ENCODE results near the gene KIAA1328.

KIAA1328 gene

GRCh38 chr18:37249171-37249886, 420.4 kb downstream of the KIAA1328 start:
- no peak for DNase-seq (ENCODE audit: low read depth)
- TF ChIP-seq, protein P1, sequence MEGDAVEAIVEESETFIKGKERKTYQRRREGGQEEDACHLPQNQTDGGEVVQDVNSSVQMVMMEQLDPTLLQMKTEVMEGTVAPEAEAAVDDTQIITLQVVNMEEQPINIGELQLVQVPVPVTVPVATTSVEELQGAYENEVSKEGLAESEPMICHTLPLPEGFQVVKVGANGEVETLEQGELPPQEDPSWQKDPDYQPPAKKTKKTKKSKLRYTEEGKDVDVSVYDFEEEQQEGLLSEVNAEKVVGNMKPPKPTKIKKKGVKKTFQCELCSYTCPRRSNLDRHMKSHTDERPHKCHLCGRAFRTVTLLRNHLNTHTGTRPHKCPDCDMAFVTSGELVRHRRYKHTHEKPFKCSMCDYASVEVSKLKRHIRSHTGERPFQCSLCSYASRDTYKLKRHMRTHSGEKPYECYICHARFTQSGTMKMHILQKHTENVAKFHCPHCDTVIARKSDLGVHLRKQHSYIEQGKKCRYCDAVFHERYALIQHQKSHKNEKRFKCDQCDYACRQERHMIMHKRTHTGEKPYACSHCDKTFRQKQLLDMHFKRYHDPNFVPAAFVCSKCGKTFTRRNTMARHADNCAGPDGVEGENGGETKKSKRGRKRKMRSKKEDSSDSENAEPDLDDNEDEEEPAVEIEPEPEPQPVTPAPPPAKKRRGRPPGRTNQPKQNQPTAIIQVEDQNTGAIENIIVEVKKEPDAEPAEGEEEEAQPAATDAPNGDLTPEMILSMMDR (IDR thresholded peaks at IDR 0.05; ENCODE audit: insufficient read depth, low read depth, low read length, missing control alignments): no peak
- no peak overlapping the region for H3K4me3 ChIP-seq (ENCODE audit: low read length)

- no peak for DNase-seq (ENCODE audit: low read depth)
- H3K4me3 ChIP-seq (ENCODE audit: low read length): no peak overlapping the region
- TF ChIP-seq, protein P1 (IDR thresholded peaks at IDR 0.05; ENCODE audit: insufficient read depth, low read depth, low read length, missing control alignments): no peak
These were observed 421.1 kb downstream of the KIAA1328 start for GRCh38 chr18:37249895-37250618.

GRCh38 chr18:37251679-37252078, 422.8 kb downstream of the KIAA1328 start:
- TF ChIP-seq, protein P1 (IDR thresholded peaks at IDR 0.05; ENCODE audit: insufficient read depth, low read depth, low read length, missing control alignments): no peak

DNA sequence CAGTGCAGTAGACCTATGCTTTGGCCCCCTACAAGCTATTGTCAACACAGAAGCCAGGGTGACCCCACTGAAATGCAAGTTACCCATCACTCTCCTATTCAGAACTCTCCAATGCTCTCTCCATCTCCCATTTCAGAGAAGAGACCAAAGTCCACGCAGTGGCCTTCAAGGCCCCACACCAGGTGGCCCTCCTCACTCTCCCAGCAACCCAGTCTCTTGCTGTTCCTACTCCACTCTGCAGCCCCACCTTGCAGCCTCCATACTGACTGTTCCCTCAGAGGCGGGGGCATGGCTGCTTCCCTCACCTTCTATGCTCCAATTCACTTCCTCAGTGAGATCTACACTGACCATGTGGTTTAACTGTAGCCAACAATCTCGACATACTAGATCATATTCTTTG, 423.4 kb downstream of the KIAA1328 start:
- no peak overlapping the region for H3K4me3 ChIP-seq (ENCODE audit: low read length)
- DNase-seq (ENCODE audit: low read depth): no peak
- TF ChIP-seq, protein P1 (IDR thresholded peaks at IDR 0.05; ENCODE audit: insufficient read depth, low read depth, low read length, missing control alignments): no peak

More at GRCh38 chr18:37251679-37252078, 422.8 kb downstream of the KIAA1328 start:
- DNase-seq (ENCODE audit: low read depth): peak; percentile 59
- H3K4me3 ChIP-seq (ENCODE audit: low read length): no peak overlapping the region

- TF ChIP-seq, protein P1 (IDR thresholded peaks at IDR 0.05; ENCODE audit: insufficient read depth, low read depth, low read length, missing control alignments): no peak
- DNase-seq (ENCODE audit: low read depth): no peak
- H3K4me3 ChIP-seq (ENCODE audit: low read length): no peak overlapping the region
These were observed 424.0 kb downstream of the KIAA1328 start for GRCh38 chr18:37252854-37253393.

DNA sequence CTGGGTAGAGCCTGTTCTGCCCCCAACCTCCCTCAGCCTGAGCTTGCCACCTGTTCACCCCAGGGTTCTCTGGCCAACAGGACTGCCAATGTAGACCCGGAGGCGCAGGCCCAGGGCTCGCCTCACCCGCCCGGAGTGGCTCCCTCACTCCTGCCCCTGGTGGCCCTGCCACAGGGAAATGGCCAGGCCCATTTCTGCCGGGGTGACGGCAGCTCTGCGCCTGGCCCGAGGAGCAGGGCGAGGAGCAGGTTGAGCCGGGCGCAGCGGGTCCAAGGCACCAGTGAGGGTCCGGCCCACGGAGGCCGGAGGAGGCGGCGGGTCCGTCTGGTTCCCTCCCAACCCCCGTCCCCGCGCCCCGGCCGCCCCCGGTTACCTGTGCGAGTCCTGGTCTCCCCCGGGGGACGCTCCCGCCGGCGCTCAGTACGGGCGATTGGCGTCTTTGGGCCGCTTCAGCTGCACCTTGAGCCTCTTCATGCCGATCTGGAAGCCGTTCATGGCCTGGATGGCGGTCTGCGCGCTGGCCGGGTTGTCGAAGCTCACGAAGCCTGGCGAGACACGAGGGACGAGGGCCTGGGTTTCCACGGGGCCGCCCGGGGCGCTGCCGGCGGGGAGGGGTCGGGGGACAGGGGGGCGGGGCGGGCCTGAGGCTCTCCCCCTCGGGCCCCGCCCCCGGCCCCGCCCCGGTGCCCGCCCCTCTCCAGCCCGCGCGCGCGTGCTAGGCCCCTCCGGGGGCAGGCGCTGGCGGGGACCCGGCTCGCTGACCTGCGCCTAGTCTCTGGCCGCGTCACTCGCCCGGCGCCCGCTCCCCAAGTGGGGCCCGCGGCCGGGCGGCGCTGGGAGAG, 424.7 kb downstream of the KIAA1328 start:
- peak overlapping the region; percentile 21 for H3K4me3 ChIP-seq (ENCODE audit: low read length)
- DNase-seq (ENCODE audit: low read depth): peak; percentile 9
- TF ChIP-seq, protein P1 (IDR thresholded peaks at IDR 0.05; ENCODE audit: insufficient read depth, low read depth, low read length, missing control alignments): no peak
